Neural cell (in vitro differentiated cells): ENCODE results near the gene OBI1. TPM values are rescaled to one million over a fixed set of nuclear protein-coding genes. Genes with fewer than 3 reads are reported as not detected.

Experiments used
- H2AFZ ChIP-seq: fragments of 200-600, 300-800 bp; sonication (generic), shearing (Covaris generic); 2 replicates; pipeline ENCODE4 v1.6.0; 2014; ENCODE audit warnings: low read depth, mild to moderate bottlenecking, antibody characterized with exemption, low read length, moderate library complexity
- H3F3A ChIP-seq: fragments of 200-600 bp; shearing (Covaris generic); 2 replicates; pipeline ENCODE4 v1.6.1; 2016; ENCODE audit warnings: mild to moderate bottlenecking, moderate library complexity, mixed read lengths, antibody characterized with exemption, low read length; ENCODE audit not compliant: insufficient read depth, poor library complexity, severe bottlenecking
- H3K27ac ChIP-seq: fragments of 200-600, 300-800 bp; sonication (generic), shearing (Covaris generic); 2 replicates; pipeline ENCODE4 v1.5.1; 2014; ENCODE audit warnings: mild to moderate bottlenecking, low read length, moderate library complexity
- H3K27me3 ChIP-seq: fragments of 300-800, 200-600 bp; sonication (generic), shearing (Covaris generic); 2 replicates; pipeline ENCODE4 v1.6.0; 2014; ENCODE audit warnings: mild to moderate bottlenecking, low read depth, low read length, moderate library complexity; ENCODE audit not compliant: insufficient read depth
- H3K36me3 ChIP-seq: fragments of 300-800, 200-600 bp; sonication (generic), shearing (Covaris generic); 2 replicates; pipeline ENCODE4 v1.5.1; 2014; ENCODE audit warnings: mild to moderate bottlenecking, antibody characterized with exemption, low read length, moderate library complexity; ENCODE audit not compliant: insufficient read depth
- H3K4me2 ChIP-seq: fragments of 300-800, 200-600 bp; sonication (generic), shearing (Covaris generic); 2 replicates; pipeline ENCODE4 v1.6.0; 2014; ENCODE audit warnings: mild to moderate bottlenecking, low read length
- H3K4me3 ChIP-seq: fragments of 300-800, 200-600 bp; sonication (generic), shearing (Covaris generic); 2 replicates; pipeline ENCODE4 v1.5.1; 2014; ENCODE audit warnings: mild to moderate bottlenecking, low read length, moderate library complexity
- H3K79me2 ChIP-seq: fragments of 200-600 bp; shearing (Covaris generic); replicated peaks from 2 replicates; pipeline ENCODE4 v1.6.0; 2014; ENCODE audit warnings: mild to moderate bottlenecking, low read length, moderate library complexity; ENCODE audit not compliant: insufficient read depth
- H3K9ac ChIP-seq: fragments of 300-800, 200-600 bp; sonication (generic), shearing (Covaris generic); 2 replicates; pipeline ENCODE4 v1.6.1; 2016; ENCODE audit warnings: mild to moderate bottlenecking, low read length, mixed read lengths
- H3K9me2 ChIP-seq: fragments of 200-600 bp; shearing (Covaris generic); 2 replicates; pipeline ENCODE4 v1.6.1; 2016; ENCODE audit warnings: mild to moderate bottlenecking, low read length, mixed read lengths; ENCODE audit not compliant: insufficient read depth
- H3K9me3 ChIP-seq: fragments of 200-600, 300-800 bp; sonication (generic), shearing (Covaris generic); 2 replicates; pipeline ENCODE4 v1.6.1; 2016; ENCODE audit warnings: mild to moderate bottlenecking, mixed run types, low read length, moderate library complexity, mixed read lengths
- H4K20me1 ChIP-seq: fragments of 200-600 bp; shearing (Covaris generic); 2 replicates; pipeline ENCODE4 v1.6.1; 2016; ENCODE audit warnings: mild to moderate bottlenecking, mixed run types; ENCODE audit not compliant: insufficient read depth
- EZH2 ChIP-seq: fragments of 200-600, 300-800 bp; shearing (Covaris generic), sonication (generic); IDR thresholded peaks from 2 replicates; pipeline ENCODE4 v1.6.1; 2014; ENCODE audit warnings: antibody characterized with exemption, low read length, borderline replicate concordance, mild to moderate bottlenecking; ENCODE audit not compliant: insufficient read depth, poor library complexity, severe bottlenecking
- MXI1 ChIP-seq: fragments of 450-650 bp; conservative IDR thresholded peaks from 2 replicates; pipeline ENCODE4 v1.6.1; 2014; ENCODE audit warnings: antibody characterized with exemption, mild to moderate bottlenecking; ENCODE audit not compliant: poor library complexity, severe bottlenecking
- POLR2AphosphoS5 ChIP-seq: IDR thresholded peaks from 2 replicates; pipeline ENCODE4 v1.6.1; 2012
- RAD21 ChIP-seq: fragments of 450-650 bp; conservative IDR thresholded peaks from 2 replicates; pipeline ENCODE4 v1.6.1; 2014; ENCODE audit warnings: antibody characterized with exemption, mild to moderate bottlenecking, moderate library complexity
- SMC3 ChIP-seq: fragments of 450-650 bp; conservative IDR thresholded peaks from 2 replicates; pipeline ENCODE4 v1.6.1; 2014; ENCODE audit warnings: antibody characterized with exemption, mild to moderate bottlenecking, moderate library complexity; ENCODE audit not compliant: poor library complexity
- TAF1 ChIP-seq: IDR thresholded peaks from 2 replicates; pipeline ENCODE4 v1.6.1; 2012; ENCODE audit warnings: low read depth
- polyA plus RNA-seq: library from polyadenylated mRNA; depleted of rRNA; stranded (reverse); fragments of >200 nt; gene quantifications from 2 replicates; pipeline ENCODE4 v1.2.3, GENCODE V29; 2014
- TF ChIP-seq, protein P1 (sequence below): IDR thresholded peaks from 2 replicates; pipeline ENCODE4 v1.6.1; 2012; ENCODE audit warnings: borderline replicate concordance
- TF ChIP-seq, protein P2 (sequence below): fragments of 450-650 bp; IDR thresholded peaks from 2 replicates; pipeline ENCODE4 v1.5.1; 2014; ENCODE audit warnings: antibody characterized with exemption, mild to moderate bottlenecking, moderate library complexity; ENCODE audit not compliant: poor library complexity, severe bottlenecking

The OBI1 gene
- polyA plus RNA-seq, 1 donor from 2014 or later: 40.1 TPM

DNA sequence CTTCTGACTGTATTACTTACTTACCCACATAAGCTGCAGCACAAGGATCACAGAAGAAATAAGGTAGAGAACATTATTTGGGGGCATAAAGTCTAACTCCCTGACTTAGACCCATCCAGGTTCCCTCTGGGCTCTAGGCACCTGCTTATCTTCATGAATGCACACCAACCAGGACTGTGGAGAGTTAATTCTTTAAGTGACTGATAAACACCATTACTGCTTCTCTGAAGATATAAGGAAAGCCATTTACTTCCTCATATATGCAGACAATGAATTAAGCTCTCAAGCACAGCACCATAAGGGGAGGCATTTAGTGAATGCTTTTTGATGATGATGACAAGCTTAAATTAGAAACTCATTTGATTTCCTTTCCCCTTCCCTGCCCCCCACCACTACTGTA lies 22.5 kb downstream of the OBI1 start (continued):
- no peak for TF ChIP-seq TAF1

DNA sequence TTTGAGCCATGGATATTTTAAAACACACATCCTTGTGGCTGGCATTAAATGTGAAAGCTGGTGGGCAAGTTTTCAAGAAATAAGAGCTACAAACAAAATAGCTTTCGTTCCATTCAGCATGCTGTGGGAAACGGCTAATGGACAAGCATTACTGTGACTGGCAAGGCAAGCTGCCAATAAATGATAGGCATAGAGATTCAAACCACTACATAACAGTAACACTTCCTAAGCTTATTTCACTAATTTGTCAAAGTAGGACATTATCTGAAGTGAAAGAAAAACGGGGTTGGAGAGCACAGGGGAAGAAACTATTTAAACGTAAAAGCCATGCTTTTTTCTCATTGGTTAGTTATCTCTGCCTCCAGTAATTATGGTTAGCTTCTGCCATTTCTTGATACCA lies 26.0 kb downstream of the OBI1 start:
- Histone ChIP-seq H3K4me2 (no peak overlapping the region), H3K9ac (no peak overlapping the region), H2AFZ (no peak overlapping the region), H3K9me2 (no peaks in the 10 kb centered on the region), H3K4me3 (no peak overlapping the region), H3K36me3 (peaks cover 11% of the 10 kb centered on the region), H4K20me1 (no peaks in the 10 kb centered on the region), H3K9me3 (no peaks in the 10 kb centered on the region), H3F3A (no peaks in the 10 kb centered on the region), H3K27ac (no peak overlapping the region), H3K79me2 (no peaks in the 10 kb centered on the region), H3K27me3 (no peaks in the 10 kb centered on the region)
- TF ChIP-seq RAD21 (no peak), TAF1 (no peak)

DNA sequence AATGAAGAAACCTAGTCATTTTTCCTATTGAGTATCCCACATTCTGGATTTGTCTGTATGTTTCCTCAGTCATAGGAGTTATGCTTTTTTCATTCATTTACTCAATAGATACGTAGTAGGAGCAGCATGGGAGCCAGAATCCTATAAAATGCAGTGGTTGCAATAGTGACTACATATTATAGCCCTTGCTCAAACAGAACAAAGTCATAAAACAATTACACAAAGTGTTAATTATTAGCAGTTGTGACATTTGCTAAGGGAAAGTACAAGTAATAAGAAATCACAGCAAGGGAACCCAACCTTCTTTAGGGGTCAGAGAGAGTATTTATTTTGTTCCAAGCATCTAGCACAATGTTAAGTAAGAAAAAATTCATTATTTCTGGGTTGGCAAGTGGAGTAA lies 27.9 kb downstream of the OBI1 start:
- H3K4me3 ChIP-seq: no peak overlapping the region
- peaks cover 11% of the 10 kb centered on the region for H3K36me3 ChIP-seq
- H3F3A ChIP-seq: no peaks in the 10 kb centered on the region
- H3K27me3 ChIP-seq: no peaks in the 10 kb centered on the region
- H3K4me2 ChIP-seq: no peak overlapping the region
- no peaks in the 10 kb centered on the region for H4K20me1 ChIP-seq
- no peak overlapping the region for H2AFZ ChIP-seq
- no peak overlapping the region for H3K9ac ChIP-seq
- H3K27ac ChIP-seq: no peak overlapping the region
- no peaks in the 10 kb centered on the region for H3K9me3 ChIP-seq
- H3K79me2 ChIP-seq: no peaks in the 10 kb centered on the region
- TF ChIP-seq, protein P1, sequence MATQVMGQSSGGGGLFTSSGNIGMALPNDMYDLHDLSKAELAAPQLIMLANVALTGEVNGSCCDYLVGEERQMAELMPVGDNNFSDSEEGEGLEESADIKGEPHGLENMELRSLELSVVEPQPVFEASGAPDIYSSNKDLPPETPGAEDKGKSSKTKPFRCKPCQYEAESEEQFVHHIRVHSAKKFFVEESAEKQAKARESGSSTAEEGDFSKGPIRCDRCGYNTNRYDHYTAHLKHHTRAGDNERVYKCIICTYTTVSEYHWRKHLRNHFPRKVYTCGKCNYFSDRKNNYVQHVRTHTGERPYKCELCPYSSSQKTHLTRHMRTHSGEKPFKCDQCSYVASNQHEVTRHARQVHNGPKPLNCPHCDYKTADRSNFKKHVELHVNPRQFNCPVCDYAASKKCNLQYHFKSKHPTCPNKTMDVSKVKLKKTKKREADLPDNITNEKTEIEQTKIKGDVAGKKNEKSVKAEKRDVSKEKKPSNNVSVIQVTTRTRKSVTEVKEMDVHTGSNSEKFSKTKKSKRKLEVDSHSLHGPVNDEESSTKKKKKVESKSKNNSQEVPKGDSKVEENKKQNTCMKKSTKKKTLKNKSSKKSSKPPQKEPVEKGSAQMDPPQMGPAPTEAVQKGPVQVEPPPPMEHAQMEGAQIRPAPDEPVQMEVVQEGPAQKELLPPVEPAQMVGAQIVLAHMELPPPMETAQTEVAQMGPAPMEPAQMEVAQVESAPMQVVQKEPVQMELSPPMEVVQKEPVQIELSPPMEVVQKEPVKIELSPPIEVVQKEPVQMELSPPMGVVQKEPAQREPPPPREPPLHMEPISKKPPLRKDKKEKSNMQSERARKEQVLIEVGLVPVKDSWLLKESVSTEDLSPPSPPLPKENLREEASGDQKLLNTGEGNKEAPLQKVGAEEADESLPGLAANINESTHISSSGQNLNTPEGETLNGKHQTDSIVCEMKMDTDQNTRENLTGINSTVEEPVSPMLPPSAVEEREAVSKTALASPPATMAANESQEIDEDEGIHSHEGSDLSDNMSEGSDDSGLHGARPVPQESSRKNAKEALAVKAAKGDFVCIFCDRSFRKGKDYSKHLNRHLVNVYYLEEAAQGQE: no peak
- TF ChIP-seq SMC3 (no peak), MXI1 (no peak), EZH2 (no peak), POLR2AphosphoS5 (no peak), TAF1 (no peak), RAD21 (no peak)
- TF ChIP-seq, protein P2, sequence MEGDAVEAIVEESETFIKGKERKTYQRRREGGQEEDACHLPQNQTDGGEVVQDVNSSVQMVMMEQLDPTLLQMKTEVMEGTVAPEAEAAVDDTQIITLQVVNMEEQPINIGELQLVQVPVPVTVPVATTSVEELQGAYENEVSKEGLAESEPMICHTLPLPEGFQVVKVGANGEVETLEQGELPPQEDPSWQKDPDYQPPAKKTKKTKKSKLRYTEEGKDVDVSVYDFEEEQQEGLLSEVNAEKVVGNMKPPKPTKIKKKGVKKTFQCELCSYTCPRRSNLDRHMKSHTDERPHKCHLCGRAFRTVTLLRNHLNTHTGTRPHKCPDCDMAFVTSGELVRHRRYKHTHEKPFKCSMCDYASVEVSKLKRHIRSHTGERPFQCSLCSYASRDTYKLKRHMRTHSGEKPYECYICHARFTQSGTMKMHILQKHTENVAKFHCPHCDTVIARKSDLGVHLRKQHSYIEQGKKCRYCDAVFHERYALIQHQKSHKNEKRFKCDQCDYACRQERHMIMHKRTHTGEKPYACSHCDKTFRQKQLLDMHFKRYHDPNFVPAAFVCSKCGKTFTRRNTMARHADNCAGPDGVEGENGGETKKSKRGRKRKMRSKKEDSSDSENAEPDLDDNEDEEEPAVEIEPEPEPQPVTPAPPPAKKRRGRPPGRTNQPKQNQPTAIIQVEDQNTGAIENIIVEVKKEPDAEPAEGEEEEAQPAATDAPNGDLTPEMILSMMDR: no peak
- no peaks in the 10 kb centered on the region for H3K9me2 ChIP-seq
